ENCODE measurements around the gene RHOBTB3. TPM values are rescaled to one million over a fixed set of nuclear protein-coding genes. Genes with fewer than 3 reads are reported as not detected.

Gene RHOBTB3
- total RNA-seq, 1 experiment from 2014 or later: 6.8 TPM

GRCh38 chr5:95773335-95774059 lies 42.4 kb downstream of the RHOBTB3 start:
- H3K27me3 ChIP-seq (ENCODE audit: insufficient read depth, low read length): no peaks in the 10 kb centered on the region
- no CpG with 5 or more reads among the region's 3 CpGs for WGBS (ENCODE audit: extremely low coverage, insufficient read length, low lambda C conversion rate)
- H3K36me3 Mint-ChIP-seq (ENCODE audit: insufficient read depth in 1 of 3, low read depth in 3 of 3): no peaks in the 10 kb centered on the region
- no peaks in the 10 kb centered on the region for H3K9me3 Mint-ChIP-seq
- no peaks in the 10 kb centered on the region for H3K4me1 Mint-ChIP-seq
- H3K23ac ChIP-seq (ENCODE audit: insufficient read length, low read depth, low read length): no peak overlapping the region
- no peak overlapping the region for H2AK5ac ChIP-seq (ENCODE audit: insufficient read length, low read length)
- no peak overlapping the region for H4K8ac ChIP-seq (replicated peaks; ENCODE audit: insufficient read length, low read depth, low read length)
- H3K4ac ChIP-seq (ENCODE audit: low read depth, low read length): no peak overlapping the region
- no peak overlapping the region for H3K9ac ChIP-seq (ENCODE audit: extremely low read depth, insufficient read length, low read length)
- no peak overlapping the region for H3K56ac ChIP-seq (ENCODE audit: insufficient read length, low read depth, low read length)
- no peaks in the 10 kb centered on the region for H3K79me2 ChIP-seq (ENCODE audit: insufficient read depth, low read length)
- H3K4me3 Mint-ChIP-seq: no peak overlapping the region
- H4K91ac ChIP-seq (ENCODE audit: insufficient read length, low read depth, low read length): no peak overlapping the region
- no peaks in the 10 kb centered on the region for H4K20me1 ChIP-seq (ENCODE audit: control insufficient read depth, insufficient read depth, insufficient read length)
- no peak overlapping the region for H2BK120ac ChIP-seq (ENCODE audit: low read depth, low read length, poor library complexity, severe bottlenecking)
- no peaks in the 10 kb centered on the region for H3K79me1 ChIP-seq (ENCODE audit: insufficient read depth, low read depth, low read length, poor library complexity, severe bottlenecking)
- H3K27ac Mint-ChIP-seq: no peak overlapping the region
- H2AFZ ChIP-seq (ENCODE audit: low read length): no peak overlapping the region
- no peak overlapping the region for H4K5ac ChIP-seq (ENCODE audit: insufficient read length, low read depth, low read length)
- H3K23me2 ChIP-seq (ENCODE audit: insufficient read length, low read depth, low read length, poor library complexity, severe bottlenecking): no peaks in the 10 kb centered on the region
- TF ChIP-seq, protein P1, sequence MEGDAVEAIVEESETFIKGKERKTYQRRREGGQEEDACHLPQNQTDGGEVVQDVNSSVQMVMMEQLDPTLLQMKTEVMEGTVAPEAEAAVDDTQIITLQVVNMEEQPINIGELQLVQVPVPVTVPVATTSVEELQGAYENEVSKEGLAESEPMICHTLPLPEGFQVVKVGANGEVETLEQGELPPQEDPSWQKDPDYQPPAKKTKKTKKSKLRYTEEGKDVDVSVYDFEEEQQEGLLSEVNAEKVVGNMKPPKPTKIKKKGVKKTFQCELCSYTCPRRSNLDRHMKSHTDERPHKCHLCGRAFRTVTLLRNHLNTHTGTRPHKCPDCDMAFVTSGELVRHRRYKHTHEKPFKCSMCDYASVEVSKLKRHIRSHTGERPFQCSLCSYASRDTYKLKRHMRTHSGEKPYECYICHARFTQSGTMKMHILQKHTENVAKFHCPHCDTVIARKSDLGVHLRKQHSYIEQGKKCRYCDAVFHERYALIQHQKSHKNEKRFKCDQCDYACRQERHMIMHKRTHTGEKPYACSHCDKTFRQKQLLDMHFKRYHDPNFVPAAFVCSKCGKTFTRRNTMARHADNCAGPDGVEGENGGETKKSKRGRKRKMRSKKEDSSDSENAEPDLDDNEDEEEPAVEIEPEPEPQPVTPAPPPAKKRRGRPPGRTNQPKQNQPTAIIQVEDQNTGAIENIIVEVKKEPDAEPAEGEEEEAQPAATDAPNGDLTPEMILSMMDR (conservative IDR thresholded peaks at IDR 0.05): no peak
- no peak overlapping the region for H2BK12ac ChIP-seq (ENCODE audit: insufficient read length, low read depth, low read length)
- no peak overlapping the region for H3K18ac ChIP-seq (ENCODE audit: insufficient read length, low read depth, low read length)
- H3K14ac ChIP-seq (ENCODE audit: insufficient read depth, low read length): no peak overlapping the region; the same call in 1 of the 2 replicates
- DNase-seq: no peak
- no peaks in the 10 kb centered on the region for H3K4me1 ChIP-seq (ENCODE audit: insufficient read depth, low read length)
- no peak overlapping the region for H2BK15ac ChIP-seq (ENCODE audit: low read depth, low read length)
- H3K27ac ChIP-seq (ENCODE audit: insufficient read length, low read depth, low read length): no peak overlapping the region
- H3K27me3 Mint-ChIP-seq (ENCODE audit: low read depth): no peaks in the 10 kb centered on the region
- H3K4me2 ChIP-seq (ENCODE audit: insufficient read depth, insufficient read length, low read length): no peak overlapping the region
- no peak overlapping the region for H2BK5ac ChIP-seq (ENCODE audit: insufficient read length, low read length)
- H2BK20ac ChIP-seq (ENCODE audit: low read depth, low read length, poor library complexity, severe bottlenecking): no peak overlapping the region
- no peak overlapping the region for H3T11ph ChIP-seq (ENCODE audit: low read length)
- no peaks in the 10 kb centered on the region for H3K9me3 ChIP-seq (ENCODE audit: control insufficient read depth, low read depth, low read length)
